ENCODE measurements around the gene PPIH. TPM values are rescaled to one million over a fixed set of nuclear protein-coding genes. Genes with fewer than 3 reads are reported as not detected.
"Not testable (repeated sequence)": the region's sequence is repeated elsewhere in the genome, so short reads cannot be mapped to it uniquely, and the experiment has no call there.

The PPIH gene
- total RNA-seq, 1 donor from 2014 or later: 2.2 TPM

DNA sequence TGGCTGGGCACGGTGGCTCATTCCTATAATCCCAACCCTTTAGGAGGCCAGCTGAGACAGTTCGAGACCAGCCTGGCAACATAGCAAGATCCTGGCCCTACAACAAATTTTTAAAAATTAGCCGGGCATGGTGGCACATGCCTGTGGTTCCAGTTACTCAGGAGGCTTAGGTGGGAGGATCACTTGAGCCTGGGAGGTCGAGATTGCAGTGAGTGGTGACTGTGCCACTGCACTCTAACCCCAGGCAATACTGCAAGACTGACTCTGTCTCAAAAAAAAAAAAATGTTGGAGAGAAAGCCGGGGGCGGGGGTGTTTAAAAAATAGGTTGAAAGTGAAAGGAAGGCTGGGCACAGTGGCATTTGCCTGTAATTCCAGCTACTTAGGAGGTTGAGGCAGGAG lies 65.3 kb downstream of the PPIH start:
- Histone ChIP-seq H3K4me1 (no peaks in the 10 kb centered on the region), H3K4me3 (no peak overlapping the region), H3K27ac (no peak overlapping the region), H3K9me3 (no peaks in the 10 kb centered on the region), H3K36me3 (peaks cover 0 to 3% of the 10 kb centered on the region in 2 donors), H3K27me3 (no peaks in the 10 kb centered on the region)
- TF ChIP-seq, protein P1, sequence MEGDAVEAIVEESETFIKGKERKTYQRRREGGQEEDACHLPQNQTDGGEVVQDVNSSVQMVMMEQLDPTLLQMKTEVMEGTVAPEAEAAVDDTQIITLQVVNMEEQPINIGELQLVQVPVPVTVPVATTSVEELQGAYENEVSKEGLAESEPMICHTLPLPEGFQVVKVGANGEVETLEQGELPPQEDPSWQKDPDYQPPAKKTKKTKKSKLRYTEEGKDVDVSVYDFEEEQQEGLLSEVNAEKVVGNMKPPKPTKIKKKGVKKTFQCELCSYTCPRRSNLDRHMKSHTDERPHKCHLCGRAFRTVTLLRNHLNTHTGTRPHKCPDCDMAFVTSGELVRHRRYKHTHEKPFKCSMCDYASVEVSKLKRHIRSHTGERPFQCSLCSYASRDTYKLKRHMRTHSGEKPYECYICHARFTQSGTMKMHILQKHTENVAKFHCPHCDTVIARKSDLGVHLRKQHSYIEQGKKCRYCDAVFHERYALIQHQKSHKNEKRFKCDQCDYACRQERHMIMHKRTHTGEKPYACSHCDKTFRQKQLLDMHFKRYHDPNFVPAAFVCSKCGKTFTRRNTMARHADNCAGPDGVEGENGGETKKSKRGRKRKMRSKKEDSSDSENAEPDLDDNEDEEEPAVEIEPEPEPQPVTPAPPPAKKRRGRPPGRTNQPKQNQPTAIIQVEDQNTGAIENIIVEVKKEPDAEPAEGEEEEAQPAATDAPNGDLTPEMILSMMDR (IDR thresholded peaks at IDR 0.05): no peak
- no peak for DNase-seq (ENCODE audit: low spot score in 2 of 2)
- intact Hi-C loops (cut with DNase I): no loop called here

DNA sequence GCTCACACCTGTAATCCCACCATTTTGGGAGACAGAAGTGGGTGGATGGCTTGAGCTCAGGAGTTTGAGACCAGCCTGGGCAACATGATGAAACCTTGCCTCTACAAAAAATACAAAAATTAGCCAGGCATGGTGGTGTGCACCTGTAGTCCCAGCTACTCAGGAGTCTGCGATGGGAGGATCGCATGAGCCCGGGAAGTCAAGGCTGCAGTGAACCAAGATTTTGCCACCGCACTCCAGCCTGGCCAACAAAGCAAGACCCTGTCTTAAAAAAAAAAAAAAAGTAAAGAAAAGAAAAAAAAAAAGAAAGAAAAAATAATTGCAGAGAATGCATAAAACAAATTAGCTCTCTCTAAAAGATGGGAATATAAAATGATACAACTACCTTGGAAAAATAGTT lies 67.6 kb downstream of the PPIH start:
- H3K27ac ChIP-seq; H3K4me1 ChIP-seq; intact Hi-C loops (cut with DNase I); DNase-seq (ENCODE audit: low spot score in 2 of 2); H3K36me3 ChIP-seq; H3K4me3 ChIP-seq; H3K9me3 ChIP-seq; H3K27me3 ChIP-seq: not testable (repeated sequence)

Other genes with a start within 250 kb of the PPIH start
- not detected for gene ZMYND12, start 202.4 kb upstream of the PPIH start, total RNA-seq
- gene PPCS, start 201.9 kb upstream of the PPIH start, total RNA-seq: 13.6 TPM
- not detected for gene CCDC30, start 195.1 kb upstream of the PPIH start, total RNA-seq
- gene YBX1, start 24.0 kb downstream of the PPIH start, total RNA-seq: 356 TPM
- not detected for gene CLDN19, start 81.8 kb downstream of the PPIH start, total RNA-seq
- 72.2 TPM for gene P3H1, start 108.6 kb downstream of the PPIH start, total RNA-seq
- gene C1orf50, start 108.8 kb downstream of the PPIH start, total RNA-seq: 0.64 TPM
- gene TMEM269, start 126.6 kb downstream of the PPIH start, total RNA-seq: not detected
- gene ERMAP, start 158.7 kb downstream of the PPIH start, total RNA-seq: 0.11 TPM
- 1.2 TPM for gene SVBP, start 159.0 kb downstream of the PPIH start, total RNA-seq
- 14.7 TPM for gene ZNF691, start 188.2 kb downstream of the PPIH start, total RNA-seq

Measured in ascending aorta (tissue), 2 donors.